Naive thymus-derived CD4-positive, alpha-beta T cell (primary cell): Measurements from ENCODE around the gene EEF2KMT. TPM values are rescaled to one million over a fixed set of nuclear protein-coding genes. Genes with fewer than 3 reads are reported as not detected.
"Not testable (repeated sequence)": the region's sequence is repeated elsewhere in the genome, so short reads cannot be mapped to it uniquely, and the experiment has no call there.

Source experiments
- ATAC-seq: fragments of 150-1000 bp; cut with Tn5 transposase; 2 replicates; pipeline ENCODE4 v1.10.0; 2021; ENCODE audit warnings: mild to moderate bottlenecking, moderate library complexity
- CTCF ChIA-PET: fragments of 350-600 bp; sonication (Branson Sonifier 250); formaldehyde crosslinking; loops from one replicate; lab custom pipeline; 2021; ENCODE audit warnings: antibody characterized with exemption; lab: Charles Lee
- POLR2A ChIA-PET: fragments of 350-600 bp; sonication (Branson Sonifier 250); formaldehyde crosslinking; loops from one replicate; lab custom pipeline; 2021; ENCODE audit warnings: antibody characterized with exemption, inconsistent platforms; lab: Charles Lee
- DNase-seq, 9 donors: peaks; one replicate each; pipeline versions ENCODE4 v3.0.0 to v3.0.0-alpha.2; 2020 to 2022; ENCODE audit warnings: mixed read lengths in 1 of 9
- H3K27ac ChIP-seq: one replicate; pipeline ENCODE4 v1.7.0; 2013; ENCODE audit warnings: mild to moderate bottlenecking, low read depth, low read length, moderate library complexity
- H3K27me3 ChIP-seq, 2 donors: one replicate each; pipeline ENCODE4 v1.7.0; 2013; ENCODE audit warnings: low read length in 2 of 2, mild to moderate bottlenecking in 2 of 2, moderate library complexity in 2 of 2; ENCODE audit not compliant: control insufficient read depth in 2 of 2, insufficient read depth in 2 of 2
- H3K36me3 ChIP-seq, 3 experiments: 1 replicate in 2 of 3; 2 replicates in 1 of 3; pipeline ENCODE4 v1.7.0; 2013; ENCODE audit warnings: low read length in 3 of 3, mild to moderate bottlenecking in 3 of 3, moderate library complexity in 1 of 3; ENCODE audit not compliant: insufficient read depth in 3 of 3, control insufficient read depth in 2 of 3
- H3K4me1 ChIP-seq, 2 donors: one replicate each; pipeline ENCODE4 v1.7.0; 2013; ENCODE audit warnings: low read length in 2 of 2, mild to moderate bottlenecking in 2 of 2, moderate library complexity in 1 of 2; ENCODE audit not compliant: control insufficient read depth in 2 of 2, insufficient read depth in 2 of 2
- H3K4me3 ChIP-seq: 2 replicates; pipeline ENCODE4 v1.7.0; 2013; ENCODE audit warnings: mild to moderate bottlenecking, low read length
- H3K9me3 ChIP-seq, 3 experiments: 1 replicate in 2 of 3; 2 replicates in 1 of 3; pipeline ENCODE4 v1.7.0; 2013; ENCODE audit warnings: low read length in 3 of 3; ENCODE audit not compliant: control insufficient read depth in 2 of 3
- H3K27ac Mint-ChIP-seq, 9 donors: one replicate each; pipeline ENCODE4 v1.8.0; 2020 to 2022; ENCODE audit warnings: mixed read lengths in 9 of 9, mild to moderate bottlenecking in 8 of 9, moderate library complexity in 5 of 9, inconsistent platforms in 2 of 9
- H3K27me3 Mint-ChIP-seq, 5 donors: one replicate each; pipeline ENCODE4 v1.8.0; 2021 to 2022; ENCODE audit warnings: mixed read lengths in 5 of 5, mild to moderate bottlenecking in 1 of 5
- H3K36me3 Mint-ChIP-seq, 5 donors: one replicate each; pipeline ENCODE4 v1.8.0; 2020 to 2022; ENCODE audit warnings: mixed read lengths in 5 of 5, mild to moderate bottlenecking in 3 of 5, inconsistent platforms in 1 of 5
- H3K4me1 Mint-ChIP-seq, 7 donors: one replicate each; pipeline ENCODE4 v1.8.0; 2020 to 2022; ENCODE audit warnings: mixed read lengths in 7 of 7, mild to moderate bottlenecking in 3 of 7, inconsistent platforms in 1 of 7
- H3K4me3 Mint-ChIP-seq, 10 donors: one replicate each; pipeline ENCODE4 v1.8.0; 2020 to 2022; ENCODE audit warnings: mild to moderate bottlenecking in 10 of 10, mixed read lengths in 10 of 10, moderate library complexity in 6 of 10, inconsistent platforms in 2 of 10
- H3K9me3 Mint-ChIP-seq, 11 donors: one replicate each; pipeline ENCODE4 v1.8.0; 2020 to 2022; ENCODE audit warnings: mixed read lengths in 11 of 11, mild to moderate bottlenecking in 4 of 11, inconsistent platforms in 1 of 11, moderate library complexity in 1 of 11
- intact Hi-C, 2 donors: fragments of 100-400 bp; cut with micrococcal nuclease; formaldehyde crosslinking; loops; one replicate each; pipeline ENCODE4 v1.15.1; 2023
- polyA plus RNA-seq, 2 donors: library from polyadenylated mRNA; unstranded; fragments of 300-500 nt; fragmentation: Illumina TruSeq; gene quantifications; one replicate each; pipeline ENCODE4 v1.2.3, GENCODE V29; 2021
- total RNA-seq, 6 experiments: library from RNA in 5 of 6; stranded (reverse) in 5 of 6; gene quantifications; 1 replicate in 5 of 6; 2 replicates in 1 of 6; pipeline ENCODE4 v1.2.3 and lab custom pipeline; 2021 to 2026

Gene EEF2KMT
- total and polyA plus RNA-seq, 7 experiments from 2014 or later: 5.5 to 18.5 (median 11.3) TPM

DNA sequence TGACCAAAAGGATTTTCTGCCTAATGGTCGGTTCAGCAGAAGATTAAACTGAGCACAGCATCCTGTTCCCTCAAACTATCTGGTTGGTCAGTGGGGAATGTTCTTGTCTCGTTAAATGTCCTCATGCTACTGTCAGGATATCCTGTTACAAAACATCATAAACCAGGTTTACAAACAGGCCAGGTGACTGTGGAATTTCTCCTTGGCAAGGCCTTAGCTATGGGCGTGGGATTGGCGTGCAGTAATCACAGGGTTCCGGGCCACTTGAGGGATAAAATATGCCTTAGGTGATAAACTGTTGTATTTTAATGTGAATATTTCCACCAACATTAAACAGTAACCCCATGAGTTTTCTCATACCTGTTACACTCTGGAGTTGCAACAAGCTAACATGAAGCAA lies 7.4 kb upstream of the EEF2KMT start:
- POLR2A ChIA-PET, H3K27ac ChIP-seq, H3K27me3 ChIP-seq, H3K36me3 Mint-ChIP-seq, H3K4me1 ChIP-seq, H3K4me3 ChIP-seq, H3K4me3 Mint-ChIP-seq, H3K9me3 ChIP-seq, H3K36me3 ChIP-seq, H3K9me3 Mint-ChIP-seq, ATAC-seq, DNase-seq, intact Hi-C loops, CTCF ChIA-PET, H3K27me3 Mint-ChIP-seq, H3K4me1 Mint-ChIP-seq: not testable (repeated sequence)
- H3K27ac Mint-ChIP-seq: peak overlapping the region in 1 of 9 donors; percentile 43

GRCh38 chr16:5103296-5104032 lies 5.9 kb upstream of the EEF2KMT start:
- ATAC-seq, DNase-seq, H3K27me3 Mint-ChIP-seq, CTCF ChIA-PET, H3K27ac ChIP-seq, intact Hi-C loops, H3K27me3 ChIP-seq, H3K4me3 ChIP-seq, H3K36me3 ChIP-seq, H3K4me1 Mint-ChIP-seq, H3K4me1 ChIP-seq, H3K36me3 Mint-ChIP-seq, H3K9me3 ChIP-seq, H3K9me3 Mint-ChIP-seq, H3K4me3 Mint-ChIP-seq, POLR2A ChIA-PET, H3K27ac Mint-ChIP-seq: not testable (repeated sequence)

DNA sequence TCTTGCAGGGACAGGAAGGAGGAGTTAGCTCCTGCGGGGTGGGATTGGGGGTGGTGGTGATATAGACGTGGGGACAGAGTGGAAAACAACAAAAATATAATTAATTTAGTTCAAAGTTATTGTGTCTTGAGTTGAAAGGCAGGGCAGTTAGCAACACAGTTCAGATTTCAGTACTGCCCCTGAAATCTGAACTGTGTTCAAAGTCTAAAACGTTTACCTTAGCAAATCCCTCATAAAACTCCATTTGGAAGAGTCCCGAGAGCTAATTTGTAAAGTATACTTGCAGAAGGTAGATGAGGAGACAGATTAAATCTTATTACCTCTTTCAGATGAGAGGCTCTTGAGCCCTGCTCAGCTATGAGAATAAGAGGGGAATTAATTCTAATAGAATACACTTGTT lies 1.6 kb upstream of the EEF2KMT start:
- CTCF ChIA-PET: not testable (repeated sequence)
- peak overlapping the region in 6 of 9 donors; percentile 65 to 99 (median 94) for H3K27ac Mint-ChIP-seq
- intact Hi-C loops: loop anchor here (5.0 to 10.0 kb wide), 6 partner anchors 67 to 982 kb away; partner anchors contain the start of genes ADCY9 (in 1 of the 2), GLYR1 (in 1 of the 2), NAGPA (in 1 of the 2) and PAM16 (in 1 of the 2)

GRCh38 chr16:5098221-5099159 lies 895 bp upstream of the EEF2KMT start:
- Histone ChIP-seq H3K27ac (peak overlapping the region; percentile 88), H3K4me3 (peak overlapping the region; percentile 52)
- CTCF ChIA-PET: interaction anchor here (0.7 kb wide), 1 partner anchor 22 kb away, joined by 3 read pairs; no protein-coding TSS in a partner anchor
- Mint-ChIP-seq H3K4me1 (peaks cover 6 to 25% (median 12%) of the 10 kb centered on the region in 7 donors), H3K27ac (peak overlapping the region; percentile 83 to 99 (median 97)), H3K4me3 (peak overlapping the region; percentile 89 to 99 (median 96))
- H3K9me3 ChIP-seq, H3K4me1 ChIP-seq, H3K9me3 Mint-ChIP-seq, H3K36me3 Mint-ChIP-seq, H3K27me3 ChIP-seq, H3K27me3 Mint-ChIP-seq, H3K36me3 ChIP-seq: not testable (repeated sequence)
- peak; percentile 79 to 97 (median 95) for DNase-seq
- ATAC-seq: peak; percentile 82
- intact Hi-C loops: loop anchor here (1.0 to 10.0 kb wide), 7 partner anchors 66 to 981 kb away; partner anchors contain the start of genes ADCY9 (in 1 of the 2), GLYR1 (in 1 of the 2), NAGPA (in 1 of the 2) and PAM16 (in 1 of the 2)
- POLR2A ChIA-PET: interaction anchor here (0.7 to 1.0 kb wide), 5 partner anchors 9 to 330 kb away, joined by 3 to 5 read pairs (median 3); partner anchors contain the start of gene NAGPA

More for the DNA sequence above, 1.6 kb upstream of the EEF2KMT start:
- not testable (repeated sequence) for H3K4me1 ChIP-seq, H3K27ac ChIP-seq, H3K27me3 Mint-ChIP-seq, H3K9me3 ChIP-seq, ATAC-seq, H3K36me3 Mint-ChIP-seq, H3K36me3 ChIP-seq, H3K9me3 Mint-ChIP-seq, H3K4me3 ChIP-seq, H3K27me3 ChIP-seq, DNase-seq
- H3K4me3 Mint-ChIP-seq: peak overlapping the region; percentile 78 to 99 (median 96)
- POLR2A ChIA-PET: interaction anchor here (1.0 kb wide), 1 partner anchor 8 kb away, joined by 3 read pairs; no protein-coding TSS in a partner anchor
- H3K4me1 Mint-ChIP-seq: peaks cover 6 to 25% (median 12%) of the 10 kb centered on the region in 7 donors

- CTCF ChIA-PET, H3K27me3 ChIP-seq, ATAC-seq, H3K9me3 ChIP-seq, H3K27me3 Mint-ChIP-seq, H3K4me1 ChIP-seq, H3K36me3 ChIP-seq, H3K36me3 Mint-ChIP-seq, H3K9me3 Mint-ChIP-seq: not testable (repeated sequence)
- peak; percentile 23 to 59 (median 42) for DNase-seq
- Histone ChIP-seq H3K4me3 (peak overlapping the region; percentile 52), H3K27ac (peak overlapping the region; percentile 88)
- Mint-ChIP-seq H3K27ac (peak overlapping the region; percentile 87 to 99 (median 92)), H3K4me3 (peak overlapping the region; percentile 89 to 99 (median 96)), H3K4me1 (peaks cover 9 to 29% (median 16%) of the 10 kb centered on the region in 7 donors)
- POLR2A ChIA-PET: interaction anchor here (1.0 kb wide), 1 partner anchor 63 kb away, joined by 5 read pairs; the partner anchor contains the start of gene NAGPA
- intact Hi-C loops: loop anchor here (1.0 to 10.0 kb wide), 13 partner anchors 26 to 980 kb away; partner anchors contain the start of genes ALG1 (in 2 of the 2), GLYR1 (in 2 of the 2), NAGPA (in 2 of the 2) and UBN1 (in 2 of the 2)
Measured at GRCh38 chr16:5097061-5097469, 530 bp downstream of the EEF2KMT start.

DNA sequence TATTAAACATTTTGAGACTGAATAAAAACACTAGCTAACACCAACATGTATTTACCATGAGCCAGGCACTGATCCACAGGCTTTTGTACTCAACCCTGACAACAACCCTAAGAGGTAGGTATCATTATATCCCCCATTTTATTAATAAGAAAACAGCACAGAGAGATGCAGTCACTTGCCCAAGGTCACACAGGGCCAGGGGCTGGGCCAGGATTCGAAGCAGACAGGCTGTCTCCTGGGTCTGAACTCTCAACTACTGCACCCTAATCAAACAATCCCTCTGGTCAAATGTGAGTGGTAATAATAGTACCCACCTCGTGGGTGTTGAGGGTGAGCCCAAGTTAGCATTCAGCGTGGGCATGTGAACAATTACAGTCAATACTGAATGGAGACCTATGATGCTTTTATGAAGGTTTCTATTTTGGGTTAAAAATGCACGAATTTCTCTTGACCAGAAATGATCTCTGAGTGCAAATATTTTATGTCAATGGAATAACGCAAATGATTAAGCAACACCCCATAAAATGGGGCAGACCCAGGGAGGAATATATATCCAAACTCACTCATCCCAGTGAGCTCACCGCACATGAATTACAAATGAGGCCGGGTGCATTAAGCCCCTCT lies 1.0 kb downstream of the EEF2KMT start:
- peak overlapping the region; percentile 87 to 99 (median 92) for H3K27ac Mint-ChIP-seq
- H3K36me3 Mint-ChIP-seq, DNase-seq, ATAC-seq, H3K9me3 Mint-ChIP-seq, H3K4me3 ChIP-seq, H3K9me3 ChIP-seq, H3K27me3 Mint-ChIP-seq, H3K4me1 ChIP-seq, H3K36me3 ChIP-seq, H3K27me3 ChIP-seq, CTCF ChIA-PET: not testable (repeated sequence)
- H3K4me3 Mint-ChIP-seq: peak overlapping the region; percentile 89 to 99 (median 96)
- peaks cover 11 to 31% (median 18%) of the 10 kb centered on the region in 7 donors for H3K4me1 Mint-ChIP-seq
- H3K27ac ChIP-seq: peak overlapping the region; percentile 88
- intact Hi-C loops: loop anchor here (1.0 to 10.0 kb wide), 13 partner anchors 25 to 979 kb away; partner anchors contain the start of genes ALG1 (in 2 of the 2), GLYR1 (in 2 of the 2), NAGPA (in 2 of the 2) and UBN1 (in 2 of the 2)
- POLR2A ChIA-PET: interaction anchor here (1.0 kb wide), 1 partner anchor 63 kb away, joined by 5 read pairs; the partner anchor contains the start of gene NAGPA
